Ramos (cell line): ENCODE measurements around the gene FGGY.
"Not testable (repeated sequence)": the region's sequence is repeated elsewhere in the genome, so short reads cannot be mapped to it uniquely, and the experiment has no call there.

Experiments
- in situ Hi-C: fragments of 300-500 bp; cut with MboI; formaldehyde crosslinking; loops from one replicate; pipeline ENCODE4 v1.14.3; 2022; ENCODE audit warnings: low sequenced_read_pairs; ENCODE audit not compliant: unreplicated experiment

The FGGY gene, protein sequence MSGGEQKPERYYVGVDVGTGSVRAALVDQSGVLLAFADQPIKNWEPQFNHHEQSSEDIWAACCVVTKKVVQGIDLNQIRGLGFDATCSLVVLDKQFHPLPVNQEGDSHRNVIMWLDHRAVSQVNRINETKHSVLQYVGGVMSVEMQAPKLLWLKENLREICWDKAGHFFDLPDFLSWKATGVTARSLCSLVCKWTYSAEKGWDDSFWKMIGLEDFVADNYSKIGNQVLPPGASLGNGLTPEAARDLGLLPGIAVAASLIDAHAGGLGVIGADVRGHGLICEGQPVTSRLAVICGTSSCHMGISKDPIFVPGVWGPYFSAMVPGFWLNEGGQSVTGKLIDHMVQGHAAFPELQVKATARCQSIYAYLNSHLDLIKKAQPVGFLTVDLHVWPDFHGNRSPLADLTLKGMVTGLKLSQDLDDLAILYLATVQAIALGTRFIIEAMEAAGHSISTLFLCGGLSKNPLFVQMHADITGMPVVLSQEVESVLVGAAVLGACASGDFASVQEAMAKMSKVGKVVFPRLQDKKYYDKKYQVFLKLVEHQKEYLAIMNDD

DNA sequence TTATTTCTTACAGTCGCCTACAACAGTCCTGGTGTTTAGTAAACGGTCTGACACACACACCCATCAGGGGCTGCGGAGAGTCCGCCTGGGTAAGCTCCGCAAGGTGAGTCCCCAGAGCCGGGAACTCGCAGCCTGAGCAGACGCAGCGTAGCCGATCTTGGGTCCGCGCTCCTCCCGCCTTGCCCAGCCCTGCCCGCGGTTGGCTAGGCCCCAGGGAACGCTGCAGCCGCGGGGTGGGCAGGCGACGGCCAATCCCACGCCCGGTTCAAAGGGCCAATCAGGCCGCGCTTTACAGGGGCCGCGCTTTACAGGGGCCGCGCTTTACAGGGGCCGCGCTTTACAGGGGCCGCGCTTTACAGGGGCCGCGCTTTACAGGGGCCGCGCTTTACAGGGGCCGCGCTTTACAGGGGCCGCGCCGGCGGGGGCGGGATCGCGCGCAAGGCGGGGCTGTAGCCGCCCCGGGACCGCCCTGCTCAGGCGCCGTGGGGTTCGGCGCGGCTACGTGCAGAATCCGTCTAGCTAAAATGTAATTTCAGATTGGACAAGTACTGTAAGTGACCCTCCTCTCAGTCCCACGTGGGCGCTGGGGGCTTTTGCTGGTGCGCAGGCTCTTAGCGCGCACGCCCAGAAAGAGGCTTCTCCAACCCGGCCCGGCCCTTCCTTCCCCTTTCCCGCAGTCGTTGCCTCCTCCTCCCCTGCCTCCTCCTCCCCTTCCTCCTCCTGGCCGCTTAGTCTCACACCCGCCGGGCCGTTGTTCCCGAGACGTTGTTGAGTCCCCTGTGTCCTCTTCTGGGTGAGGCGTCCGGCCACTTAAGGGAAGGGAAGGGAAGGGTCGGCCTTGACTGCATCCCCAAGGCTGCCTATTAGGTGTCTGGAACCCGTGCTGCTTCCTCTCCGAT, at the start of gene FGGY:
TSS of gene FGGY (plus strand) at position 737 of the 899 bp plus-strand sequence. CDS start 24,456 bp downstream, outside the sequence.
- in situ Hi-C loops = no loop called here

DNA sequence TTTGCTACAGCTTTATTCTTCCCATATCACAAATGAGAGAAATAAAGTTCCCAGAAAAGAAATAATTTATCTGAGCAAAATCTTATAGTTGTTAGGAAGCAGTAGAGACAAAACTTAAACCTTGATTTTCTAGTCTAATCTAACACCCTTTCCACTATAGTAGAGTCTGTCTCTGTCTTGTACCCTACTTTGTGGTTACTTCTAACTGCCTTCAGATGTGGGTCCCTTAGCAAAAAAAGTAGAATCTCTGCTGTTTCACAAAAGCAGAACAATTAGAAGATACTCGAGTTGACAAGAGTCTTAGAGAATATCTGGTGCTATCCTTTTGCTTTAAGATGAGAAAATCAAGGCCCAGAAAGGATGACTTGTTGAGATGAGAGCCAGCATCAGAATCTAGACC, 48.1 kb upstream of the FGGY start:
- in situ Hi-C loops = no loop called here

DNA sequence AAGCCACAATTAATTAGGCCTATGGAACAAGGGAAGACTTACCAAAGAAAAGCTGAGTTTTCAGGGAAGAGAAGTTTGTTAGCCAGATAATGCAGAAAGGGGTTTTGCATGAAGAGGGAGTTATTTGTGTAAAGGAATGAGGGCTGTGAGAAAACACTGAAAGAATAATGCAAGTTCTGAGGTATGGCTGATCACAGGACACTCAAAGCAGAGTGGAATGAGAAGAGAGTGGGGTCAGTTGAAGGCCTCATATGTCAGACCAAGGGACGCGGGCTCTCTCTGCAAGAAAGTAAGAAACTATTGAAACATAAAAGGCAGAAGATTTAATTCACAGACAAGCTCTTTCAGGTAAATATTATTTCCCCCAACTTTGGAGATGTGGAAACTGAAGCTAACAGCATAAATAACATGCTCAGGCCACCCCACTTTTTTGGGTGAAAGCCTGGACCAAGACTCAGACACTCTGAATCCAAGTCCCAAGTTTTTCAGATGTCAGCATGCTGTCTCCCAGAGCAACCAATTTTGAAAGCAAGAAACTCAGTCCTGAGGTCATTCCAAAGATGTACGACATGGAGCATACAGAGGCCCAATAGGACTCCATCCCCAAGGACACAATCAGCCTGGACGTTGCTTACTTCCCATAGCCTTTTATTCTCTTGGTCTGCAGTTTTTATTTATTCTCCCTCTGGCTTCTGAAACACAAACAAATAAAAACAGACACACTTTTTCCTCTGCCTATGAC, 47.3 kb upstream of the FGGY start:
- in situ Hi-C loops = no loop called here

DNA sequence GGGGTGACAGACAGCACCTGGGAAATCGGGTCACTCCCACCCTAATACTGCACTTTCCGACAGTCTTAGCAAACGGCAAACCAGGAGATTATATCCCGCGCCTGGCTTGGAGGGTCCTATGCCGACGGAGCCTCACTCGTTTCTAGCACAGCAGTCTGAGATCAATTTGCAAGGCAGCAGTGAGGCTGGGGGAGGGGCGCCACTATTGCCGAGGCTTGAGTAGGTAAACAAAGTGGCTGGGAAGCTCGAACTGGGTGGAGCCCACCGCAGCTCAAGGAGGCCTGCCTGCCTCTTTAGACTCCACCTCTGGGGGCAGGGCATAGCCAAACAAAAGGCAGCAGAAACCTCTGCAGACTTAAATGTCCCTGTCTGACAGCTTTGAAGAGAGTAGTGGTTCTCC, 45.8 kb upstream of the FGGY start:
- in situ Hi-C loops = not testable (repeated sequence)

DNA sequence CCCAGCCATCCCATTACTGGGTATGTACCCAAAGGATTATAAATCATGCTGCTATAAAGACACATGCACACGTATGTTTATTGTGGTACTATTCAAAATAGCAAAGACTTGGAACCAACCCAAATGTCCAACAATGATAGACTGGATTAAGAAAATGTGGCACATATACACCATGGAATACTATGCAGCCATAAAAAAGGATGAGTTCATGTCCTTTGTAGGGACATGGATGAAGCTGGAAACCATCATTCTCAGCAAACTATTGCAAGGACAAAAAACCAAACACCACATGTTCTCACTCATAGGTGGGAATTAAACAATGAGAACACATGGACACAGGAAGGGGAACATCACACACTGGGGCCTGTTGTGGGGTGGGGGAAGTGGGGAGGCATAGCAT, 40.5 kb upstream of the FGGY start:
- in situ Hi-C loops = not testable (repeated sequence)

DNA sequence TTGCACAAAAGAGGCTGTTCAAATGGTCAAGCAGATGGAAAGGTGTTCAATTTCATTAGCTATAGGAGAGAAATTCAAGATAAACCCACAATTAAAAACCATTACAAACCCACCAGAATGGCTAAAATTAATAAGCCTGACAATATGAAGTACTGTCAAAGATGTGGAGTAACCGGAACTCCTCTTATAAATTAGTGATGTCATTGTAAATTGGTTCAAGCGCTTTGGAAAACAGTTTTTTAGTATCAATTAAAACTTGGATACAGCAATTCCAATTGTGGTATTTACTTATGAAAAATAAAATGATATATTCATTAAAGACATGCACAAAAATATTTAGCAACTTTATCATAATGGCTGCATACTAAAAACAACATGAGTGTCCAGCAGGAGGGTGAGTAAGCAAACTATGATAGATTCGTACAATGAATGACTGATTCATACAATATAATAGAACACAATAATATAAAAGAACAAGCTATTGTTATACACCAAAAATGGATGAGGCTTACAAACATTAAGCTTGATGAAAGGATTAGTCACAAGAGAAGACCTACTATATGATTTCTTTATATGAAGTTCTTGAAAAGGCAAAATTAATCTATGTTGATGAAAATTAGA, 38.4 kb upstream of the FGGY start:
- in situ Hi-C loops = no loop called here

DNA sequence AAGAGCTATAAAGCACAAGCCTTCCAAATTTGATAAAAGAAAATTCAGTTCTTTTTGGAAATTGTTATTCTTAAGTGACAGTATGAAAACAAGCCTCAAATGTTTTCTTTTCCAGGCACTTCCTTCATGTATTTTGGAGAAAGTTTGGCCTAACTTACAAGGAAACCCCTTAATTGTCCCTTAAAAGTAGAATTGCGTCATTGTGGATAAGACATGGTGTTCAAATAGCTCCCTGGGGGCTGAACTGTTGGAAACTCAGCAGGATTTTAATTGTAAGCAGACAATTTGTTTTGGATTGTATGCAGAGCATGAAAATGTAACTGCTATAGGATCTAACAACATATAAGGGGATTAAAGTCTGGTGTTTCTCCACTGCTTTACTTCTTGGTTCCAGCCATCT, 35.4 kb upstream of the FGGY start:
- in situ Hi-C loops = no loop called here

DNA sequence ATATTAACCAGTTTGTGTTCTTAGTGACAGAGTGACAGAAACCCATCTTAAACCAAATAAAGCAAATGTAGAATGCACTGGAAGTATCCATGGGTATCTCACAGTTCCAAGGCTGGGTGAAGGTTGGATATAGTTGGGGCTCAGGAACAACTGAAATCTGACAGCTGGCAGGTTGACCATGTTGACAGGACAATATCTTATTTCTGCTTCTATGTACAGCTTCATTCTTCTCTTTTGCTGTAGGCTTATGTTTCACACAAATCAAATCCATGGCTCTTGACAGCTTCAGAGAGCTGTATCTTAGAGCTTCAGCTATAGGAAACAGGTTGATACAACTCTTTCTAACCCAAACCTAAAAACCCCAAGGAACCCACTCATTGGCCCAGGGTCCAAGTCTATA, 34.3 kb upstream of the FGGY start:
- in situ Hi-C loops = no loop called here

DNA sequence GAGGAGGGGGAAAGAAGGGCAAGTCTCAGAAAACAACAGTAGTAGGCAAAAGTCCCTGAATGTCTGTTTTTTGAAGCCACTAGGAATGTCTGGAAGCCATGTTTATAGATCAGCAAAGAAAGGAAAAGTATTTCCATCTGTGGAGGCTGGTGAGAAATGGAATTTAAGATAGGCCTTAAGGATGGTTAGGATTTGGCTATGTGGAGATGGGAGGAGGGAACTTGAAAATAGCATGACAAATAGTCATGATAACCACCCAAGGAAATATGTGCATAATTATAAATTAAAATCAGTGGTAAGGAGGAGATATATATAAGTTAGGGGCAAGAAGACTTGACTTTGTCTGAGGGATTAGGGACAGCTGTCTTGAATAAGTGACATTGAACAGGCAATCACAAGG, 33.8 kb upstream of the FGGY start:
- in situ Hi-C loops = no loop called here

DNA sequence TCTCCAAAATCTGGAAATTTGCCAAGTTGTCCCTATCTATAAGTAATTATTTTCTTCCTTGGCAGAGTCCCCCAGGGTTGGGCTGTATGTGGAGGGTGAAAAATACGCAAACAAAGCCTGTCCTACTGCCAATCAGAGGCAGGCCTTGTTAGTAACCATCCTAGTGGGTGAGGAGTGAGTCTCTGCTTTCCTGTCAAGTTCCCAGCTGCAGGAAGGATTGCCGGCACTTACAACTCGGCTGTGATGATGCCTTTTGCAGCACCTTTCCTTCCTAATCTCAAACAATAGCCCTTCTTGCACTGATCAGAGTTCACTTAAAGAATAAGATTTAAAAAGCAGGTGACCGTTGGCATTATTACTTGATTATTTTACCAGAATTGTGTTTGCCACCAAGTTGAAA, 31.3 kb upstream of the FGGY start:
- in situ Hi-C loops = no loop called here

DNA sequence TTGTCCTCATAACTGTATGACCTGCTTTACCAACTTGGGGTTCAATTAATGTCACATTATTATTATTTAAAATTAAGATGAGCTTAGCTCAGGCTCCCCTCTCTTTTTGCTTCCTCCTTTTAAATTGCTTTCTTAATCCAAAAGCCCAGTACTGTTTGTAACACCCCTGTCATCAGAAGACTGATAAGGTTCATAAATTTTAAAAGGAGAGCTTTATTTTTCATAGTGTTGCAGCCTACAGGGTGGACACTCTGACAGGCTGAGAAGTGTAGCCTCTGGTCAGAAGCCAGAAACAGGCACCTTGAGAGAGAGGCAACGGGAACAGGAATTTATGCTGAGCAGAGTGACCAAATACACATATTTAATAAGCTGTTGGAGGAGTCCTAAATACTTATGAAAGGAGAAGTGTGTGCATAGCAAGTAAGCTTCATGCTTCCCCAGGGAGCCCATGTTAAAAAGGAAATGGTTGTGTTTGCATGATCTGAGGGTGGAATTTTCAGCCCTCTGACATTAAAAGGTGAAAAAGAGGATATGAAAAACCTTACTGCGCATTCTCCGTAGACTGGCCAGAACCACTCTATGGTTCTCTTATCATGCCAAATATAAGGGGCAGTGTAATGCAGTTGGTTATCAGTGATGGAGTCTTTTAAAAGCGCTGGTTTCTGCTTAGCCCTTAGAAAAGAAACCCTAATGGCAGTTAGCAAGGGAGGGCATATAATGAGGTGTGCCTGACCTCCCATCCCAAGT, 30.5 kb upstream of the FGGY start:
- in situ Hi-C loops = no loop called here

DNA sequence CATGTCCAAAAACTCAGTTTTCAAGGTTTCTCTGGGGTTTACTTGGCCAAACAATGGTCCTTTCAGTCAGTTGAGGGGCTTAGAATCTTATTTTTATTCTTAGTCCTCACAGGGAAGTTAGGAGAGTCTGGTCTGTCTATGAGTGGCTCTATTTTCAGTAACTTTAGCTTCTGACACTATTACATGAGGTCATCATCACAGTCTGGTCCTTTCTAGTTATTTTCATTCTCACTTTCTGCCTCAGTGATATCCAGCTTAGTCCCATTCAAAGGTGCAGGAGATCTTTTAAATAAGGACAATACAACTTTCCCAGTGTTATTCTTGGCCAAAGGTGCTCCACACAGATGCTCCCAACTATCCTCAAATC, 30.0 kb upstream of the FGGY start:
- in situ Hi-C loops = no loop called here

DNA sequence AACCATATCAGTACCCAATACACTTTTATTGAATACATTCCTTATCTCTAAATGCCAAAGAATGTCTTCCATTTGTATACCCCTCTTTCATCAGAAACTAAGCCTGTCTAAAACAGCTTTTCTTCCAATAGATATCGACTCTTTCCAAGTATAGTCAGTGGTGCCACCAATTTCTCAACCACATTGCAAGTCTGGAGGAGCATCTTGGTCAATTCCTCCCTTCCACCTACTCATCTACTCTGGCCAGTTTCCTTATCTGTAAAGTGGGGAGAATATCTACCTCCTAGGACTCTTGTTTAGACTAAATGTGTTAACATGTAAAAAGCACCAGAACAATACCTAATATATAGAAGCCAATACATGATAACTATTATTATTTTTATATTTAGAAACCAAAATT, 28.5 kb upstream of the FGGY start:
- in situ Hi-C loops = no loop called here

DNA sequence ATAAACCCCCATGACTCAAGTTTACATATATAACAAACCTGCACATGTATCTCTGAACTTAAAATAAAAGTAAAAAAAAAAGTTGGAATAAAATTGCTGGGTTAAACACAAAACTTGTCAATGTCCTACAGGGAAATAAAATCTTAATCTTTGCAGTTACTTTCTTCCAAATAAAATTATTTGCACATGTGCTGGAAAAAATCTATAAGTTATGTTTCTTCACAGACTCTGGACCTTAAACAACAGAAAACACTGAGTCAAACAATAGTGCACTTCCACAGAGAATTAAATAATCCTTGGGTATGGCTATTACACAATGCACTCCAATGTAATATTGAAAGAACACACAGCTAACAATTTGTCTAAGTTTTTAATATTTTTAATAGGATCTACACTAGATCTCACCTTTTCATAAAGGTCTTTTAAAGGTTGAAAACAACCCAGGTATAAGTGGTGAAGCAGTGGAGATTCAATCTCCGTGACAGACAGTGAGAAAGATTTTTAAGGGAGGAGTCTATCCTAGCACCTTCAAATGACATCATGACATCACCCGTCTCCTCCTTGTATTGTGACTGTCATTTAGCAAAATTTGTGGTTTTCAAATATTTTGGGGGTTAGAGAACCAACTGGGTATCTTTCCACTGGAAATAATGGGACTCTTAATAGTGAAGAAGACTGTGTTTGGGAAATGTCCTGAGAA, 25.2 kb upstream of the FGGY start:
- in situ Hi-C loops = no loop called here

DNA sequence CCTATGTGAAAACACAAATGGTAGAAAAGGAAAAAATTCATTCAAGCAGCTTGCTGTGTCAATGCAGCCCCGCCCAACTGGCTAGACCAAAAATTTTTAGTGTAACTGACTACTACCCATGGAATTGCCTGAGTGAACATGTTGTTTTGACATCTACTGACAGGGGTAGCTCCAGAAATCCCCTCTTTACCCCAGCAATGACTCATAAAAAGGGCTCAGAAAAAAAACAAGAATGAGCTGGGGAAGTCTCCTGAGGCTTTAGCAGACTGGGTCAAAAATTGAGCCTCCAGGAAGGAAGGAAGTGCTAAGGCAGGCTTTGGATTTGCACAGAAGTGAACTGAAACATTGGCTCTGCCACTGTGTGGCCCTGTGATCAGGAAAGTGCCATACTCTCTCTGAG, 24.4 kb upstream of the FGGY start:
- in situ Hi-C loops = no loop called here

DNA sequence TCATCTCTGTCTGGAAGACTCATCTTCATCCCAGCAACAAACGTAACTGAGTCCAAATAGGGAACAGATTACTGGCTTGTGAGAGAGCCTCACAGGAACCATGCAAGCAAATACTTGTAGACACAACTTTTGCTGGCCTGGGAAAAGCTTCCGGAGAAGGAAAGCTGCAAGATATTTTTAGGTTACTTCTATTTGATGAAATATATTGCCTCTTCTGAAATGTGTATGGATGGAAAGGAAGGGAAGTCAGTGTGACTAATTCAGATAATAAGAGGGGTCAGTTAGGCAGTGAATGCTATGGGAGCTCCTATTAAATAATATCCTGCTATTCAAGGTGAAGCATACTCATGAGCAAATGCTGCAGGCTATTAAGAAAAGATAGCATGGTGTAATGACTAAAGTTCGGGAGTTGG, 20.4 kb upstream of the FGGY start:
- in situ Hi-C loops = no loop called here

DNA sequence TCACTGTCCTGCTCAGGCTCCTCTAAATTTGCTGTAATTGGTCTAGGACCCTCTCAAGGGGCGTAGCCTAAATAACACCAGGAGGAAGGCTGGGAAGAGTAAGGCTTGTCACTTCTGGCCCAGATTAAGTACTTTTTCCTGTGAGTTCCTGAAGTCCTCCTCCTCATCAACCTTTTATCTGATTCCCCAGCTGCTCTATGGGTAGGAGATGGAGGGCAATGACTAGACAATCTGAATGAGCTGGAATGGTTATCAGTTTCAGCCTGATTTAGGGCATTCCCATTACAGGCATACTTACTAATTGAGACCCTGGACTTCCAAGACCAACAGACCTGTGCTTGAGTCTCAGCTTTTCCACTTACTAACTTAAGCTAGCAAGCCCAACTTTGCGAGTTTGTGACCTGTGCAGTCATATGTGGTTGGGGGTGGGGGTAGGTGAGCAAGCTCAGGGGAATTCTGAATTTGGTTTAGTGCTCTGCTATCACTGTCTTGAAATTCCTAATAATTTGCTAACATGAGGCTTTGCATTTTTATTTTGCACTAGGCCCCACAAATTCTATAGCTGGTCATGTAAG, 18.0 kb upstream of the FGGY start:
- in situ Hi-C loops = no loop called here

DNA sequence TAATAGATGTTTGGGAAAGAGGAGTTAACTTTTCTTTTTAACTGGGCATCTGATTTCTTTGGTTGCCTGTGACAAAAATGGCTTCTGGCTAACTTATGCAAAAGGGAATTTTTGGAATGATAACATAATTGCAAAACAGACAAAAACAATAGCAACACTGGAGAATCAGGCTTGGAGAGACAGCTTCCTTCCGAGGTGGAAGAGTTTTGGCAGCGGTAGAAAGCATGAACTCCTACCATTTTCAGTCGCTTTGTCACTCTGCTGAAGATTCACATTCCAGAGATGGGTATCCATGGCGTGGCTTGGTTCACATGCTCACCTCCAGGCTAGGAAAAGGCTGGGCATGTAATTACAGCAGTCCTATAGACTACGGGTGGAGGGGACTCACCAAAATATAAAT, 17.2 kb upstream of the FGGY start:
- in situ Hi-C loops = no loop called here
